ENCODE measurements around the gene ALX4.

The ALX4 gene

GRCh38 chr11:44267750-44268613 lies 42.0 kb downstream of the ALX4 start:
- DNase-seq (ENCODE audit: low spot score), result no peak

- no peak for DNase-seq (ENCODE audit: low spot score)
Measured at GRCh38 chr11:44267006-44267749, 42.8 kb downstream of the ALX4 start.

GRCh38 chr11:44266056-44266780 lies 43.7 kb downstream of the ALX4 start:
- DNase-seq (ENCODE audit: low spot score), result no peak

- DNase-seq (ENCODE audit: low spot score), result no peak
Measured at GRCh38 chr11:44264761-44265160, 45.2 kb downstream of the ALX4 start.

GRCh38 chr11:44264438-44264749 lies 45.5 kb downstream of the ALX4 start:
- DNase-seq (ENCODE audit: low spot score), result no peak

GRCh38 chr11:44263738-44264437 lies 46.1 kb downstream of the ALX4 start:
- no peak for DNase-seq (ENCODE audit: low spot score)

GRCh38 chr11:44261800-44262591 lies 47.9 kb downstream of the ALX4 start:
- DNase-seq (ENCODE audit: low spot score), result no peak

GRCh38 chr11:44260081-44260480 lies 49.9 kb downstream of the ALX4 start:
- no peak for DNase-seq (ENCODE audit: low spot score)

GRCh38 chr11:44258839-44259420 lies 51.0 kb downstream of the ALX4 start:
- DNase-seq (ENCODE audit: low spot score), result no peak

GRCh38 chr11:44258190-44258489 lies 51.8 kb downstream of the ALX4 start:
- DNase-seq (ENCODE audit: low spot score), result no peak

GRCh38 chr11:44257338-44258189 lies 52.4 kb downstream of the ALX4 start:
- DNase-seq (ENCODE audit: low spot score), result no peak

- DNase-seq (ENCODE audit: low spot score), result no peak
Measured at GRCh38 chr11:44256673-44257291, 53.2 kb downstream of the ALX4 start.

- no peak for DNase-seq (ENCODE audit: low spot score)
Measured at GRCh38 chr11:44255406-44256071, 54.4 kb downstream of the ALX4 start.

GRCh38 chr11:44252999-44253602 lies 56.8 kb downstream of the ALX4 start:
- DNase-seq (ENCODE audit: low spot score), result no peak

GRCh38 chr11:44250421-44250820 lies 59.5 kb downstream of the ALX4 start:
- no peak for DNase-seq (ENCODE audit: low spot score)

- DNase-seq (ENCODE audit: low spot score), result no peak
Measured at GRCh38 chr11:44248109-44248508, 61.8 kb downstream of the ALX4 start.

- DNase-seq (ENCODE audit: low spot score), result no peak
Measured at GRCh38 chr11:44247508-44247907, 62.4 kb downstream of the ALX4 start.

GRCh38 chr11:44246726-44247125 lies 63.2 kb downstream of the ALX4 start:
- DNase-seq (ENCODE audit: low spot score), result no peak

Measured in hematopoietic multipotent progenitor cell treated with erythropoietin and hydrocortisone succinate and interleukin-3 and kit ligand, for 17 days (in vitro differentiated cells).